Ammon's horn (tissue), 1 donor: ENCODE results near the gene MIP.
"Not testable (repeated sequence)": the region's sequence is repeated elsewhere in the genome, so short reads cannot be mapped to it uniquely, and the experiment has no call there.

Experiments used
- DNase-seq: peaks from one replicate; pipeline ENCODE4 v3.0.0-alpha.2; 2016; ENCODE audit warnings: low spot score

MIP gene

GRCh38 chr12:56454557-56454956 lies at the start of gene MIP:
Gene MIP (minus strand): TSS chr12:56454657. CDS start chr12:56454613, 44 bp downstream.
- no peak for DNase-seq

DNA sequence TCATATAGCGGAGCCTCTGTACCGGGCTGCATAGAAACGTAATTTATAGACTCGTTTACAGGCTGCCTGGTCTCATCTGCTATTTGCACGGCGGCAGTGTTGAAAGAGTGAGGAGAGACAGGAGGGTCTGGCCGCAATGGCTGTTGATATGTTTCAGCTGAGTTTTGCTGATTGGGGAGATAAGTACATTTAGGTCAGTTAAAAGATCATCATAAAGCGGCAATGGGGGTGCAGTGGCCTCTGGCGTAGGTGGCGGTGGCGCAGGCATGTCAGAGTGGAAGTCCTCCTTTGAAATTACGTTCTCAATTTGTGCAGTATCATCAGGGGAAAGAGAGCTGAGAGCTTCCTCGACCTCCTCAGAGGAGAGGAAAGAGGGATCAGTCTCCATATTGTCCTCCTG lies 45.4 kb upstream of the MIP start:
- DNase-seq = not testable (repeated sequence)

- DNase-seq = not testable (repeated sequence)
Observed at GRCh38 chr12:56499452-56499851, 45.0 kb upstream of the MIP start.

DNA sequence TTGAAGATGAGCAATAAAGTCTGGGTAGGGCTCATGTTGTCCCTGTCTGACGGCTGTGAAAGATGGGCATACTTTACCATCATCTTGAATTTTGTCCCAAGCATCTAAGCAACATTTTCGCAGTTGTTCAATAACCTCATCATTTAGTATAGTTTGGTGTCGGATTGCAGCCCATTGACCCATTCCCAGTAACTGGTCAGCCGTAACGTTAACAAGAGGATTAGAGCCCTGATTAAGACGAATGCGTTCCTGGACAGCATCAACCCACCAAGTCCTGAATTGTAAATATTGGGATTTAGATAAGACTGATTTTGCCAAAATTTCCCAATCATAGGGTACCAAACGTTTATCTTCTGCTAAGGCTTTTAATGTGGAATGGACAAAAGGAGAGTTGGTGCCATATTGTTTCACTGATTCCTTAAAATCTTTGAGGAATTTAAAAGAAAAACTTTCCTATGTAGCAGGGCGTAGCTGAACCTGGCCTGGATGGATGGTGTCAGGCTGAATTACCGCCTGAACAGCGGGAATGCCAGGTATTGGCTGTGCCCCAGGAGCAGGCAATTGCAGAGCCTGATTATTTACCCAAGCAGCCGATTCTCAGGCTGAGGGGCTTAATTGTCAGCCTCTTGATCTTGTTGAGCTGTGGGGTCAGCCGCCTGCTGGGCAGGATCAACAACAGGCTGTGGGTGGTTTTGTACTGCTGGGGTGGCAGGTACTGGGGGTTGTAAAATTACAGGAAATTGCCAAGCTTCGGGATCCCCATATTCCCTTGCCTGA lies 43.9 kb upstream of the MIP start:
- not testable (repeated sequence) for DNase-seq

- DNase-seq = peak; percentile 54
Observed at GRCh38 chr12:56496704-56497103, 42.2 kb upstream of the MIP start.

- DNase-seq = not testable (repeated sequence)
Observed at GRCh38 chr12:56494481-56494880, 40.0 kb upstream of the MIP start.

- DNase-seq = not testable (repeated sequence)
Observed at GRCh38 chr12:56494106-56494415, 39.6 kb upstream of the MIP start.

DNA sequence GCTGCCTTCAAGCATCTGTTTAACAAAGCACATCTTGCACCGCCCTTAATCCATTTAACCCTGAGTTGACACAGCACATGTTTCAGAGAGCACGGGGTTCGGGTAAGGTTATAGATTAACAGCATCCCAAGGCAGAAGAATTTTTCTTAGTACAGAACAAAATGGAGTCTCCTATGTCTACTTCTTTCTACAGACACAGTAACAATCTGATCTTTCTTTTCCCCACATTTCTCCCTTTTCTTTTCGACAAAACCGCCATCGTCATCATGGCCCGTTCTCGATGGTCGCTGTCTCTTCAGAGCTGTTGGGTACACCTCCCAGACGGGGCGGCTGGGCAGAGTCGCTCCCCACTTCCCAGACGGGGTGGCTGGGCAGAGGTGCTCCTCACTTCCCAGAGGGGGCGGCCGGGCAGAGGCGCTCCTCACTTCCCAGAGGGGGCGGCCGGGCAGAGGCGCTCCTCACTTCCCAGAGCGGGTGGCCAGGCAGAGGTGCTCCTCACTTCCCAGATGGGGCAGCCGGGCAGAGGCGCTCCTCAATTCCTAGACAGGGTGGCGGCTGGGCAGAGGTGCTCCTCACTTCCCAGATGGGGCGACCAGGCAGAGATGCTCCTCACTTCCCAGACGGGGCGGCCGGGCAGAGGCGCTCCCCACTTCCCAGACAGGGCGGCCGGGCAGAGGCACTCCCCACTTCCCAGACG lies 39.1 kb upstream of the MIP start:
- not testable (repeated sequence) for DNase-seq

- no peak for DNase-seq
Observed at GRCh38 chr12:56490360-56490759, 35.9 kb upstream of the MIP start.

GRCh38 chr12:56488041-56488955 lies 33.8 kb upstream of the MIP start, which contains the start of gene GLS2:
Gene GLS2 (minus strand): TSS chr12:56488161. CDS start chr12:56488118, 43 bp downstream.
- peak; percentile 91 for DNase-seq

DNA sequence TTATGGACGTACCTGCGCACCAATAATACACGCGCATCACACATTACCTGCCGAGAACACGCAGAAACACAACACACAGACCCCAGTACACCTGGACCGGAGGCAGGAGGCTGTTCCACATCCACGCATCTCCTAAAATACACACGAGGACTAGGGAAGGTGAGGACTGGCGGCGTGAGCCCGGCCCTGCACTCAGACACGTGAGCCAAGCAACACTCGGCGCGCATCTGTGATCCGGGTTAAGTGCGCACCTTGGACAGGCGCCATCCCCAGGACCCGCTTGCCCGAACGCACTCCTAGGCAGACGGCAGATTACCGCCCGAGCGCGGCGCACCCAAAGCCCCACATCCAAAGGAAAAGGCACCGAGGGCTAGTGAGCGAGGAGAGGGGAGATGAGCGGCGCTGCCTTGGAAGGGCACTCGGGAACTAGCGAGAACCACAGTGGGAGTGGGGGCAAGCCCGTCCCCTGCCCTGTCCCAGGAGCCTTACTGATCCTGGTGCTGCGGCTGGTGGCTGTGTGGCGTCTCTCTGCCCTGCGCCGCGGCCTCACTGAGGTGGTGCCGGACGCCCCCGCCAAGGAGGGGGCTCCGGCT lies 33.1 kb upstream of the MIP start:
- DNase-seq = peak; percentile 46

- DNase-seq = no peak
Observed at GRCh38 chr12:56486694-56487093, 32.2 kb upstream of the MIP start.

DNA sequence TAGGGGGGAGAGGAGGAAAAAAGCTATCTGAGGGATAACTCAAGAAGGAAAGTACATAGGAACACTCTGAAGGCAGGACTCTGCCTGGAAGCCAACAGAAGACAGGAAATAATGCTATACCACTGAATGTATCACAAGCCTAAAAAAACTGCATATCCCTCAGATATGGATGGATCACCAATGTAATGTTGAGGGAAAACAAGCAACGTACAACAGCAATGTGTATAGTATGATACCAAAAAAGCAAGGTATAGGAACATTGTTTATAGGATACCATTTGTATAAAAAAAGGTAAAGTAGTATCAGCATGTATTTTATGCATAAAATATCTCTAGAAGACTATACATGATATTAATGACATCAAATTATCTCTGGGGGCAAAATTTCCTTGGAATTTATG lies 30.1 kb upstream of the MIP start:
- DNase-seq = no peak

GRCh38 chr12:56479625-56480024 lies 25.2 kb upstream of the MIP start:
- DNase-seq = no peak

GRCh38 chr12:56477521-56478225 lies 23.2 kb upstream of the MIP start:
- no peak for DNase-seq

DNA sequence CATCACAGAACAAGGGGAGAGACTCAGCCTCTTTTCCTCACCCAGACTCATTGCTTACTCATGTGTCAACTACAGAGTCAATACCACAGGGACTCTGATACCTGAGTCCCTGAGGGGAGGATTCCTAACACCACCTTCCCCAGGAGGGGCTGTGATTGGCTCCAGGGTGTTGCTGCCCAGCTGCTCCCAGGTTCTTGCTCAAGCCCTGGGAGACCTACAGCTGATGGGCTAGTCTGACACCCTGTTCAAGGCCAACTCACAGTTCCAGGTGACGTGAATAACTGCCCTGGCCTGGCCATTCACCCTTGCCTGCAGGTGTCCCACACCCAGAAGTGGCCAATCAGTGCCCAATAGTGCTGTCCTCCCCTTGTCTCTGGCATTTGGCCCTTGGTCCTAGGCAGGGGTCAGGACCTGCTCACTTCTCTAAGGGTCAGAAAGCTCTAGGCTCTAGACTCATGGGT lies 22.5 kb upstream of the MIP start:
- DNase-seq = no peak

- DNase-seq = no peak
Observed at GRCh38 chr12:56476143-56476542, 21.7 kb upstream of the MIP start.

DNA sequence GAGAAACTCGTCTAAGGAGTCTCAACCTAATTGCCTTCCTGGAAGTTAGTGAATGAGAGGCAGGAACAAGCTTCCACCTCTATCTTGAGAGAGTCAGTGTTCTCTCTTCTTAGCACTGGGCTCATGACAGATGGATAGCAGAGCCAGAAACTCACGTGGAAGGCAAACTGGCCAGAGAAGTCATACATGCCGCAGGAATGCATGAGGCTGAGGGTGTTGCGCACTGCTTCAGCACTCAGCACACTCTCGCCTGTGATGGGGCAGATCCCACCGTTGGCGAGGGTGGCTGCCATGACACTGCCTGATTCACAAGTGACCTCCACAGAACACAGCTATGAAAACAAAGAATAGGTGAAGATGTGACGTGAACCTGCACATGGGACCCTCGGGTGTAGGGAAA lies 19.9 kb upstream of the MIP start:
- no peak for DNase-seq

DNA sequence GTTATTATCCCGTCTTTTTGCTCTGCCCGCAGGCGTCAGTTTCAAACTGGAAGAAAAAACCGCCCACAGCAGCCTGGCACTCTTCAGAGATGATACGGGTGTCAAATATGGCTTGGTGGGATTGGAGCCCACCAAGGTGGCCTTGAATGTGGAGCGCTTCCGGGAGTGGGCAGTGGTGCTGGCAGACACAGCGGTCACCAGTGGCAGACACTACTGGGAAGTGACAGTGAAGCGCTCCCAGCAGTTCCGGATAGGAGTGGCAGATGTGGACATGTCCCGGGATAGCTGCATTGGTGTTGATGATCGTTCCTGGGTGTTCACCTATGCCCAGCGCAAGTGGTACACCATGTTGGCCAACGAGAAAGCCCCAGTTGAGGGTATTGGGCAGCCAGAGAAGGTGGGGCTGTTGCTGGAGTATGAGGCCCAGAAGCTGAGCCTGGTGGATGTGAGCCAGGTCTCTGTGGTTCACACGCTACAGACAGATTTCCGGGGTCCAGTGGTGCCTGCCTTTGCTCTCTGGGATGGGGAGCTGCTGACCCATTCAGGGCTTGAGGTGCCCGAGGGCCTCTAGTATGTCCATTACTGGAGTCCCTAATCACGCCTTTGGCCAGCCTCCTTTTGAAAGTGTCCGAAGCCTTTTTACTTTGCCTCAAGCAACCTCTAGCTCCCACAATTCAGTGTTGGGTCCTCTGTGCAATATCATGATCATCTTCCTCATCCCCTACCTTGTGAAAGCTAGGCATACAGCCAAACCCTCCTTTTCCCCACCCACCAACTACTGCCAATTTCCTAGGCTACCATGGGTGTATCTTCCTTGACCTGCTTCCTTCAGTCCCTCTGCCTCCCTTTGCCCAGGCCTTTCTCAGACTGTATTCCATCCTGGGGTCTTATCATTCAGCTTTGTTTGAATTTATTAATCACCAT lies 14.8 kb upstream of the MIP start:
- peak; percentile 18 for DNase-seq
